ENCODE data around the gene ATP8B1.
A peak's percentile ranks its signal among the peaks of the same experiment; 100 is the strongest.

Gene ATP8B1

GRCh38 chr18:57816208-57816954 lies 13.3 kb upstream of the ATP8B1 start:
- no peak for DNase-seq

GRCh38 chr18:57814555-57814954 lies 11.4 kb upstream of the ATP8B1 start:
- DNase-seq: no peak

GRCh38 chr18:57813245-57813644 lies 10.1 kb upstream of the ATP8B1 start:
- no peak for DNase-seq

- no peak for DNase-seq
Observed at GRCh38 chr18:57812126-57812477, 9.0 kb upstream of the ATP8B1 start.

- no peak for DNase-seq
Observed at GRCh38 chr18:57811477-57812125, 8.5 kb upstream of the ATP8B1 start.

GRCh38 chr18:57809190-57809589 lies 6.1 kb upstream of the ATP8B1 start:
- DNase-seq: no peak

GRCh38 chr18:57807336-57808117 lies 4.4 kb upstream of the ATP8B1 start:
- no peak for DNase-seq

- no peak for DNase-seq
Observed at GRCh38 chr18:57806978-57807285, 3.8 kb upstream of the ATP8B1 start.

GRCh38 chr18:57806201-57806977 lies 3.3 kb upstream of the ATP8B1 start:
- DNase-seq: no peak

GRCh38 chr18:57805117-57805516 lies 2.0 kb upstream of the ATP8B1 start:
- DNase-seq: no peak

- peak; percentile 28 for DNase-seq
Observed at GRCh38 chr18:57804557-57804956, 1.4 kb upstream of the ATP8B1 start.

GRCh38 chr18:57802213-57803102 lies 657 bp downstream of the ATP8B1 start:
- no peak for DNase-seq

GRCh38 chr18:57801761-57802212 lies 1.3 kb downstream of the ATP8B1 start:
- DNase-seq: no peak

GRCh38 chr18:57801325-57801724 lies 1.8 kb downstream of the ATP8B1 start:
- DNase-seq: no peak

GRCh38 chr18:57798713-57799373 lies 4.3 kb downstream of the ATP8B1 start:
- no peak for DNase-seq

- DNase-seq: no peak
Observed at GRCh38 chr18:57797209-57797651, 5.9 kb downstream of the ATP8B1 start.

- DNase-seq: no peak
Observed at GRCh38 chr18:57794951-57795728, 8.0 kb downstream of the ATP8B1 start.

GRCh38 chr18:57793302-57793986 lies 9.7 kb downstream of the ATP8B1 start:
- DNase-seq: no peak

GRCh38 chr18:57792631-57793301 lies 10.3 kb downstream of the ATP8B1 start:
- DNase-seq: no peak

Measured in GDM1 (cell line).